Measurements from ENCODE around the gene C12orf57. TPM values are rescaled to one million over a fixed set of nuclear protein-coding genes. Genes with fewer than 3 reads are reported as not detected.
A peak's percentile ranks its signal among the peaks of the same experiment; 100 is the strongest.

C12orf57 gene
- total RNA-seq, 1 donor from 2014 or later, result 238 TPM

DNA sequence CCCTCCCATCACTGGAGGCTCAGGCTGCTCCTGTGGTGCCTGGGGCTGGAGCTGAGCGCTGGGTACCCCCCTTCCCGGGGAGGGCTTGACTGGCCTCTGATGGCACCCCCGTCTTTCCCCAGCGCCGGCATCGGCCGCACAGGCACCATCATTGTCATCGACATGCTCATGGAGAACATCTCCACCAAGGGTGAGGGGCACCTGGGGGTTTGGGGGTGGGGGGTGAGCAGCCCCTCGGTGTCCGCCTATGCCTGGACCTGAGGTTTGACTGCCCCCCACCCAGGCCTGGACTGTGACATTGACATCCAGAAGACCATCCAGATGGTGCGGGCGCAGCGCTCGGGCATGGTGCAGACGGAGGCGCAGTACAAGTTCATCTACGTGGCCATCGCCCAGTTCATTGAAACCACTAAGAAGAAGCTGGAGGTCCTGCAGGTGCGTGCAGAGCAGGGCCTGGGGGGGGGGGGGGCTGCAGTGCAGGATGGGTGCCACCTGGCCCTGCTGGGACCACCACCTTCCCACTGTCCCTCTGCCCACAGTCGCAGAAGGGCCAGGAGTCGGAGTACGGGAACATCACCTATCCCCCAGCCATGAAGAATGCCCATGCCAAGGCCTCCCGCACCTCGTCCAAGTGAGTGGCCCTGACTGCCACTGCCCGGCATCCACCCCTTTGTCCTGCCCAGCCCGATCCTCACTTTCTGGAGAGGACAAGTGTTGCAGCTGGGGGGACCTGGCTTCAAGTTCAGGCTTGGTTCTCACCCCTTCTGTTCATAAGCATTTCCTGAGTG is 16.2 kb downstream of the C12orf57 start:
- DNase-seq (no peak), ATAC-seq (no peak)
- intact Hi-C loops (cut with micrococcal nuclease), result loop anchor here (10.0 kb wide), 1 partner anchor 145 kb away; the partner anchor contains the start of gene C1RL

DNA sequence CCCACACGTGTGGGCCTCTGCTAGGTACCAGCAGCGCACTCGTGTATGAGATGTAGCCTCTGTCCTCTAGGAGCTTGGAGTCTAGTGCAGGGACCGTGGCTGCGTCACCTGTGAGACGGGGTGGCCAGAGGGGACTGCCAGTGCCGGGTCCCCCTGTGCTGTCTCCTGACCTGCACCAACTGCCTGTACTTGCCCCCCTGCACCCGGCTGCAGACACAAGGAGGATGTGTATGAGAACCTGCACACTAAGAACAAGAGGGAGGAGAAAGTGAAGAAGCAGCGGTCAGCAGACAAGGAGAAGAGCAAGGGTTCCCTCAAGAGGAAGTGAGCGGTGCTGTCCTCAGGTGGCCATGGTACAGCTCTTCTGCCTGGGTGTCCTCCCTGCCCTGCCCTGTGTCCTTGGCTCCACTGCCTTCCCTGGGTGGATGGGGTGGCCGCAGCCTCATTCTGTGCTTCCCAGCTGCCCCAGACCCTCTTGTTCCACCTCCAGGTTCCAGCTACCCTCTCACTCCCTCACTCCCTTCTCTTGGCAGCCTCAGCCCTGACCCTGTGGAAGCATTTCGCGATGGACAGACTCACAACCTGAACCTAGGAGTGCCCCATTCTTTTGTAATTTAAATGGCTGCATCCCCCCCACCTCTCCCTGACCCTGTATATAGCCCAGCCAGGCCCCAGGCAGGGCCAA is 16.9 kb downstream of the C12orf57 start:
- DNase-seq (no peak), ATAC-seq (no peak)
- intact Hi-C loops (cut with micrococcal nuclease), result no loop called here

DNA sequence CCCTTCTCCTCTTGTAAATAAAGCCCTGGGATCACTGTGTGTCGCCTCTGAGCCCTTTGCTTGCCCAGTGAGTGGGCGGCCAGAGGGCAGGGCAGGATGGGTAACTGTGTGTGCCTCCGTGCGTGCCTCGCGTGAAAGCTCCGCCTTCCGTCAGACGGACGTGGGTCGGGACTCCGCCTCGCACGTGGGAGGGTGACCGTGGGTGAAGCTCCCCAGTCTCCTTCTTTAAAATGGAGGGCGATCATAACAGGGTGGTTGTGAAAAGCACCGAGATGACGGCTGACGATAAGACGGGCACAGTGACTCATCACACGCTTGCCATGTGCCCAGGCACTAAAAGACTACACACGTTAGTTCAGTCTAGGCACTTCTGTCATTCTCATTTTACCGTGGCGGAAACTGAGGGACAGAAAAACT is 17.5 kb downstream of the C12orf57 start:
- intact Hi-C loops (cut with micrococcal nuclease), result no loop called here
- DNase-seq (peak; percentile 71), ATAC-seq (peak; percentile 12)

DNA sequence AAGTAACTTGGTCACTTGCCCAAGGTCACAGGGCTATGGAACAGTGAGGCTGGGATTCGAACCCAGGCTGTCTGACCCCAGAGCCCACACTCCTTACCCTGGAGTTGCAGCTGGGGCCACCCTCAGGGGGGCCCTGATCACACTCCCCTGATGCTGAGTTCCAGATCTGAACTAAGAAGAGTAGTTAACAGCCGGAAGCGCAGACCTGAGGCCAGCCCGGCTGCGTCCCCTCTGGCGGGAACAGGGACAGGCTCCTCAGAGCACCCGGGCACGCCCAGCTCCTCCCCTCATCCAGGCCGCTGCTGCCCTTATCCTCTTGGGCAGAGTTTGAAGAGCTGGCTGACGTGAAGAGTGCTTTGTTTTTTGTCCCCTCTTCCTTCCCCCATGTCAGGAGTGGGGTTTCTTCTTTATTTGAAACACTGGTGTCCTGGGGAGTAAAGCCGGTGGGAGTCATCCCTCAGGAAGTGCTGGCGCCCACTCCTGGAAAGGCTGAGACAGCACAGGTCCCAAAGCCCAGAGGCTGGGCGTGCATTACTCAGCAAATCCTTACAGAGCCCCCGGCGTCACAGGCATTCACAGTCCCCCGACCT is 18.0 kb downstream of the C12orf57 start:
- ATAC-seq (peak; percentile 49), DNase-seq (peak; percentile 68)
- intact Hi-C loops (cut with micrococcal nuclease), result no loop called here

DNA sequence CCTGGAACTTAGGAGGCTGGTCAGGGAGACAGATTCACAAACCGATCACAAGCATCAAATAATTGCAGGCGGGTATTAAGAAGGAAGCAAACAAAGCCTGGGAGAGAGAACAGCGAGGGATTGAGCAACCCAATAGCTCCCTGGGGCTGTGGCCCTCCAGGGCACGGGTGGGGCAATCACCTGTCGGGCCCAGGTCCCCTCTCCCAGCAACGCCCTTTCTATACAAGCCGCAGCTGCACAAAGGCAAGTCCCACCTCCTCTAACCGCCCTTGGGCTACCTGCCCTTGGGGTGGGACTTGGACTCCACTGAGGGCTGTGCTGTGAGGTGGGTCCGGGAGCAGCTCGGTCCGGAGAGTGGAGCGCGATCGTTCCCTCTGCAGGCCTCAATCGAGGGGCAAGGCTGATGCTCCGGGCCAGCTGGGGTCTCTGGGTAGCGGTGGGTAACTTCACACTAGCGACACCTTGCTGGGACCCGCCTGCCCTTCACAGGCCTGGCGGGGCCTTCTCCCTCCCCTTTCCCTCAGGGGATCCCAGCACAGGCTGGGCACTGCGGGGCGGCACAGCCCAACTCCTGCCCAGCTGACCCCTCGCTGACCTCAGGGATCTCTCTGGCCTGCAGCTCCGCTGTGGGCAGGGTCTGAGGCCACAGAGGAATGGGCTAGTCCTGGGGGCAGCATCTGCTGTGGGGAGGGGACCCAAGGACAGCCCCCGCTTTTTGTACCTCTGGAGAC is 18.6 kb downstream of the C12orf57 start:
- DNase-seq, result no peak
- no peak for ATAC-seq

DNA sequence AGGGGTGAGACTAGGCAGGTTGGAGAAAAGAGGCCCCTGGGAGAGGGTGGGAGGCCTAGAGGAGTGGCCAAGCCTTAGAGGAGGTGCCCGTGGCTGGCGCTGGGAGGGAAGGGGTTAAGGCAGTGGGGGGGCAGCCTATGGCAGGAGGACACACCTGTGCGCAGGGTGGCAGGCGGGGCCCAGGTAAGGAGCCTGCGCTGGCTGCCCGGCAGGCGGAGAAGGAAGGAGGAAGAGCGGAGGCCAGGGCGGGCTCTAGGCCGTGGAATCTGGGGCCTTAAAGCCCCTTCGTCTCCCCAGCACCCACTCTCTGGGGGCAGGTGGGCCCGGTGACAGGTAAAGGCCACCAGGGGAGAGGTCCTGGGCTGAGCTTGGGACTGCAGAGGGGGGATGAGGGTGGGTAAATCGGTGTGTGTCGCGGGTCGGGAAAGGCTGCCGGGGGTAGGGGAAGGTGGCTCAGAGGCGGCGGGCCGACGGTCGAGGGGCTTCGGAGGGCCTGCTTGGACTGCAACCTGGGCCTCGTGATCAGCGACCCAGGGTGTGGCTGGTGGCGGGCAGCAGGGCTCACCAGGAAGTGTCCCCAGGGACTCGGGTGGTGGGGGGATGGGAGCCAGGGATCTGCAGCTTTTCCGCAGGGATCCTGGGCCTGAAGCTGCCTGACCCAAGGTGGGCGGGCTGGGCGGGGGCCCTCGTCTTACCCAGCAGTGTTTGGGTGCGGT is 19.4 kb downstream of the C12orf57 start:
- intact Hi-C loops (cut with micrococcal nuclease), result no loop called here
- DNase-seq (no peak), ATAC-seq (no peak)

More for the DNA sequence above, 18.6 kb downstream of the C12orf57 start:
- intact Hi-C loops (cut with micrococcal nuclease), result no loop called here

DNA sequence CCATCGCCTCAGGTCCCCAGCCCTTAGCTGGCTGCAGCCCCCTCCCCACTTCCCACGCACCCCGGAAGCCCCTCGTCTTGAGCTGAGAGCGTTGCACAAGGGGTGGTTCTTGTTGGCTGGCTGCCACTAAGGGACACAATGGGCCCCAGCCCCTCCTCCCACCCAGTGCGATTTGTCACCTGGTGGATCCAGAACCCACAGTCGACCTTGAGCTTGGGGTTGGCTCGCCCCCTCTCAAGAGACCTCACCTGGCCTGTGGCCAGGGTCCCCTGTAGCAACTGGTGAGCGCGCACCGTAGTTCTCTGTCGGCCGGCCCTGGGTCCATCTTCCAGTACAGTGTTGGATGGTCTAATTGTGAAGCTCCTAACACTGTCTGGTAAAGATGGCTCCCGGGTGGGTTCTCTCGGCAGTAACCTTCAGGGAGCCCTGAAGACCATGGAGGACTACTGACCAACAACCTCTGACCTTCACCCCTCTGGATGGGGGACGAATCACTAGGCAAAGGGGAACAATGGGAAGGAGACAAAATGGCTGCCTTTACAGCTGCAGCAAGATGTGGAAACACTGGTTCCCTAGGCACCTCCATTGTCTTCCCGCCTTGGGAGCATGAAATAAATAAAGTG is 20.1 kb downstream of the C12orf57 start:
- no peak for DNase-seq
- no peak for ATAC-seq
- intact Hi-C loops (cut with micrococcal nuclease), result no loop called here

DNA sequence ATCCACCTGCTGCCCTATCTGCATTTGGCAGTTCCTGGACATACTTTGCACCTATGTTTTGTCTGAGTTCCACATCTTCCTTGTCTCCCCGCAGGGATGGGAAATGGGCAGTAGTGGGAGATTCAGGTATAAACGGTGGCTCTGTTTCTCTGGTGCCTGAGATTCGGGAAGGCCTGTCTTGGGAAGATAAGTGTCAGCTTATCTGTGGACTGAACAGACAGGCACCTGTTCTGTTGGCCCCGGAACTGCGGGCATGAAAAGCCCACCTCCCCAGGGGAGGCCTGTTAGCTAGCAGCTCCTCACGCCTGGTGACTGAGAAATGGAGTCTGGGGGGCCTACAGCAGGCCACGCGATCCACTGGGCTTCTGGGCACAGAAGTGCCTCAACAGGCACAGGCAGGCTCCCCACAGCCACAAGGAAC is 20.8 kb downstream of the C12orf57 start:
- ATAC-seq, result no peak
- no peak for DNase-seq
- intact Hi-C loops (cut with micrococcal nuclease), result no loop called here

DNA sequence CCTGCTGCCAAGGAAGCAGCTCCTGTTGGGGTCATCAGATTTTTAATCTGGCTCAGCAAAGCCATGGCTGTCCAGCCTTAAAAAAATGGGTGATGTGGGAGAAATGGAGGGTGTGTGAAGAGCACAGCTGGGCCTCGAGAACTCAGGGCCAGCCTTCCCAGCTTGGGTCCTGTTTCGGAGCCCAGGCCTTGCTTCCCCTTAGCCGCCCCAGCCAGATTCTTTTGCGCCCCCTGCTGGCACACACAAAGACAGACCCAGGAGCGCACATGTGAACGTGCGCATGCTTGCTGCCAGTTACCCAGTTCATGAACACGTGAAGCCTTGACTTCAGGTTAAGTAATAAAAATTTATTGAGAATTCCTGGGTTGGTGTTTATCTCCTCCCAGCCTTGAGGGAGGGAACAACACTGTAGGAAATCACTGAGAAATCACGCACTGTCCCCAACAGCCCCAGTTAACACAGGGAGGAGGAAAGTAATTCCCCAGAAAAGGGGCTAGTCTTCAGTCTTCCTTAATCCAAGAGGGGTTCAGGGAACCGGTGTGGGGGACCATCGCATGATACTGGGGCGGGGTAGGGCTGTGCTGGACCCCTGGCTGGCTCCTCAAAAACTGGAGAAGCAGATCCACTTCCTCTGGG is 21.3 kb downstream of the C12orf57 start:
- intact Hi-C loops (cut with micrococcal nuclease), result no loop called here
- ATAC-seq (peak; percentile 75), DNase-seq (peak; percentile 87)

DNA sequence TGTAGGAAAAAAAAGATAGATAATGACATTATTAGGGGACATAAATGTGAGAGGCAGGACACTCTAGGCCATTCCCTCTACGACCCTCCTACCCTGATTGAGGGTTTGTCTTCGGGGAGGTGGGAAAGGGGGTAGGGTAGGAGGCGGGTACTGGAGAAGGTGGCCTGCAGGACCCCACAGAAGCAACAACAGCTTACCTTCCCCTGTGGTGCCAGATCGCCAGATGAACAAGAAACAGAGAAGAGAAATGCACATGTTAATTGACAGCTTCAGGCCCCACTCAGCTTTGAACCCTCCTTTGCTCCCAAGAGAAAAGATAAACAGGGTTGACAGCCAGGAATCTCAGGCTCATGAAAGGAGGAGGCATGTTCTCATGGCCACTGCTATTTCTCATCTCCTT is 21.9 kb downstream of the C12orf57 start:
- no peak for DNase-seq
- intact Hi-C loops (cut with micrococcal nuclease), result no loop called here
- no peak for ATAC-seq

DNA sequence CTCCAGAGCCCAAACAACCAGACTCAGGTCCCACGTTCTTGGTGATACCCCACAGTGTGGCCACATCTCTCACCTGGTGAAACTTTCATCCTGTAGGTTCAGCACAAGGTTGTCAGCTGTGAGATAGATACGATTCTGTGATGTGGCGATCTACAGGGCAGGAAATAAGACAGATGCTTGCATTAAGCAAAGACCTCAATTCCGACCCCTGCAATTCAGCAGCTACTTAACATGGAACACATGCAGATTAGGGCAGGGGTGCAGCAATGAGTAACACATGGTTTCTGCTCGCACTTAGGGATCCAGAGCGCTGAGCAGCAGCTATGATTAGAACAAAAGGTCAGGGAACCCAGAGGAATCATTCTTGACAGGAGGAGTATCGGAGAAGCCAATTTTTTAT is 22.5 kb downstream of the C12orf57 start:
- intact Hi-C loops (cut with micrococcal nuclease), result no loop called here
- DNase-seq (no peak), ATAC-seq (no peak)

DNA sequence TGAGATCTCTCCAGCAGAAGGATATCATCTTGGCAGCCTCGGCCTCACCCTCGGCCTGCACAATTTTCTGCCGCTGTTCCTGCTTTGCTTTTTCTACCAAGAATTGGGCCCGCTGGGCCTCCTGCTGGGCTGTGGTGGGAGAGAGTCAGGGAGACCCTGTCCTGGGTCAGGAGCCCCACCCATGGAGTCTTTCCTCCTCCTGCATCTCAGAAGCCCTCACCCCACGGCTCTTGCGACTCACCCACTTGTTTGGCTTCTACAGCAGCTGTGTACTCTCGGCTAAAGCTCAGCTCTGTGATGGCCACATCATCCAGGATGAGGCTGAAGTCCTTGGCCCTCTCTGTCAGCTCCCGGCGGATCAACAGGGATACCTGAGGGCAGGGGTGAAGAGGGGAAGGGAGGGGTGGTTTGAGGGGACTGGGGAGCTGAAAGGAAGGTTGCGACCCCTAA is 23.9 kb downstream of the C12orf57 start:
- DNase-seq (no peak), ATAC-seq (no peak)
- intact Hi-C loops (cut with micrococcal nuclease), result no loop called here

DNA sequence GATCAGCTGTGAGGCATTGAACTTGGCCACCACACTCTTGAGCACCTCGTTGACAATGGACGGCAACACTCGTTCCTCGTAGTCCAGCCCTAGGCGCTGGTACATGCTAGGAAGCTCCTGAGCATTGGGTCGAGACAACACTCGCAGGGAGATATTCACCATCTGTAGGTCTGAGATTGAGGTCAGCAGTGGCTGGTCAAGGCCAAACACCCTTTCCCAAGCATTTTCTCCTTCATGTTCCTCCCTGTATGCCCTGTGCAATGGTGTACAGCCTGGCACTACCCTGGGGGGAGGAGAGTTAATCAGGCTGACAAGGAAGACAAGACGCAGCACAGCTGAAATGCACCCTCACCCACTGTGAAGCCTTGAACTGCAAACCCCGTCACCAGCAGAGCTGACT is 24.6 kb downstream of the C12orf57 start:
- no peak for DNase-seq
- intact Hi-C loops (cut with micrococcal nuclease), result no loop called here
- no peak for ATAC-seq

DNA sequence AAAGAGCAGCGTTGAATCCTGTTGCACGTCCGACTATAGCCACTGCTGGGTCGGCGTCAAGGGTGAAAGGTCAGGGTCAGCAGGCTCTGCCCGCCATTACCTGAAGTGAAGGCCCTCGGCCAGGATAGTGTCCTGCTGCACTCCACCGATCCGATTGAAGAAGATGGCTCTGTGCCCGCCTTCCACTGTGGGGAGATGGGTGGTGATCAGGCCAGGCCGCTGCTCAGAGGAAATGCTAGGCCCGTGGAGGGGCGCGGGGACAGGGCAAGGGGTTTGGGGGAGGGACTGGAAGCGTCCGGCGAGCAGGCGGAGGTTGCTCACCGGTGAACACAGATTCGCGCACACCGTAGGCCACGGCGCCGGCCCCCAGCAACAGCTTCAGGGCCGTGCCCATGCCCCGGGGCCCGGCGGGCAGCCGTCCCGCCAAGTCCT is 26.3 kb downstream of the C12orf57 start:
- DNase-seq (no peak), ATAC-seq (no peak)
- intact Hi-C loops (cut with micrococcal nuclease), result no loop called here

DNA sequence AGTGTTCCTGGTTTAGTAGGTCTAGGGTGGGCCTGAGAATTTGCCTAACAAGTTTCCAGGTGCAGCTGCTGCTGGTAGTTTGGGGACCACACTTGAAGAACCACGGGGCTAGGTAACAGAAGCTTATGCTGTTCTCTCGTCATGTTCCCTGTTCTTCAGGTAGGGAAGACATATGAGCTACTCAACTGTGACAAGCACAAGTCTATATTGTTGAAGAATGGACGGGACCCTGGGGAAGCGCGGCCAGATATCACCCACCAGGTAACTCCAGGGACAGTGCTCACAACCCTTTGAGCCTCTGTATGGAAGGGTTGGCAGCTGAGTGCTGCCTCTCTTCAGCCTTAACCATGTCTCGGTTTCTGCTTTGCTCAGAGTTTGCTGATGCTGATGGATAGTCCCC is 30.4 kb downstream of the C12orf57 start:
- intact Hi-C loops (cut with micrococcal nuclease), result no loop called here
- no peak for DNase-seq
- ATAC-seq, result no peak

DNA sequence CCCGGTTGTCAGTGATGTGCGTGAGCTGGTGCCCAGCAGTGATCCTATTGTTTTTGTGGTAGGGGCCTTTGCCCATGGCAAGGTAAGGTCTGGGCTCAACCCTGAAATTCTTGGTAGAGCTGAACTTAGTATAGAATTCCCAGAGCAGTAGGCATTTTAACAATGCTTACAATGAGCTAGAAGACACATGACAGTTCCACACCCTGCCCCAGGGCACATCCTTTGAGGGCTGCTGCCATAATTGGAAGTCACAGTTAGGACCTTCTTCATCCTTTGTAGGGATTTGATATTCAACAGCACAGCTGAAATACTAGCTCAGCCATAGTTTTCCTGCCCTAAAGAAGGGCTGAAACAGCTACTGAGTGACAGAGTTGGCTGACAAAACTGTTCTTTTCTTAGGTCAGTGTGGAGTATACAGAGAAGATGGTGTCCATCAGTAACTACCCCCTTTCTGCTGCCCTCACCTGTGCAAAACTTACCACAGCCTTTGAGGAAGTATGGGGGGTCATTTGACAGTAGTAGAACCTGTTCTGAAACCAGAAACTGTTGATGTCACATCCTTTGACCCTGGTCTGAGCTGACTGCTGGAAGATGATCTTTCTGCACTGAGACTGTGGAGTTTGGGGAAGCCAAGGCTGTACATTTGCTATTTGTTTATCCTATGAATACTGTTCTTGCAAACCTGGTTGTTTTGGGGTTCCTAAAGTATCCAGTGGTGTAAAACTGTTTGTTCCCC is 31.6 kb downstream of the C12orf57 start:
- intact Hi-C loops (cut with micrococcal nuclease), result no loop called here
- DNase-seq, result no peak
- no peak for ATAC-seq

DNA sequence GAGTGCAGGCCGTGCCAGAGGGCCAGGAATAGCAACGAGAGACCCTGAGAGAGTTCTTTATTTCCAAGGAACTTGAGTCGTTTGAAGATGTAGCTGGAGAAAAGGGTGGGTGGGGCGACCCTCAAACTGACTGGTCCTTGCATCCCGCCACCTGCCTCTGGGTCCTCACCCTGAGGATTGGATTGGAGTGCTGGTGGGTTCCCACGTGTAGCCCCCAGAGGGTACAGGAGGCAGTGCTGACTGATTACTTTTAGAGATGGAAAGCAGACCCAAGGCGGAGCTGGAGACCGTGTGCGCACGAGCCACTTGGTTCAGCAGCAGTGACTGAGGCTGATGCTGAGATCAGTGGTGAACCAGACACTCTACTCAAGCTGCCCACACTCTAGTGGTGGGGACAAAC is 33.8 kb downstream of the C12orf57 start:
- no peak for ATAC-seq
- no peak for DNase-seq
- intact Hi-C loops (cut with micrococcal nuclease), result no loop called here

Data from left ventricle myocardium superior (tissue), 1 donor.